H1 (cell line): ENCODE measurements around the gene ADCY5. TPM values are rescaled to one million over a fixed set of nuclear protein-coding genes. Genes with fewer than 3 reads are reported as not detected.

ENCODE experiments used
- CTCF ChIA-PET: fragments of 300-600 bp; sonication (Branson Sonifier 250); formaldehyde crosslinking; loops from one replicate; lab custom pipeline; 2021; ENCODE audit not compliant: partially characterized antibody; lab: Charles Lee
- POLR2A ChIA-PET: fragments of 300-600 bp; sonication (Branson Sonifier 250); formaldehyde crosslinking; loops from one replicate; lab custom pipeline; 2021; ENCODE audit warnings: inconsistent platforms; ENCODE audit not compliant: partially characterized antibody; lab: Charles Lee
- DNase-seq, 2 experiments: peaks; one replicate each; pipeline versions ENCODE4 v3.0.0 to v3.0.0-alpha.2; 2010 to 2022; ENCODE audit warnings: low spot score in 2 of 2, low read depth in 1 of 2, mixed read lengths in 1 of 2
- FAIRE-seq: peaks from 2 replicates; lab custom pipeline; 2011; peaks lifted over from hg19 to GRCh38; lab: Jason Lieb, UNC
- H2AFZ ChIP-seq: 2 replicates; pipeline ENCODE4 v1.8.1; 2012; ENCODE audit warnings: low read length, inconsistent platforms
- H2AK5ac ChIP-seq: 2 replicates; pipeline ENCODE4 v1.6.1; 2013; ENCODE audit warnings: low read depth, low read length
- H2BK120ac ChIP-seq: replicated peaks from 2 replicates; pipeline ENCODE3; 2013; ENCODE audit warnings: low read depth, low read length, inconsistent platforms
- H2BK12ac ChIP-seq: 2 replicates; pipeline ENCODE4 v1.6.1; 2013; ENCODE audit warnings: low read depth, low read length
- H2BK15ac ChIP-seq: 2 replicates; pipeline ENCODE4 v1.6.1; 2013; ENCODE audit warnings: low read length
- H2BK20ac ChIP-seq: 2 replicates; pipeline ENCODE4 v1.6.1; 2013; ENCODE audit warnings: low read length
- H2BK5ac ChIP-seq: 2 replicates; pipeline ENCODE4 v1.6.1; 2013; ENCODE audit warnings: low read depth, low read length
- H3K14ac ChIP-seq: 2 replicates; pipeline ENCODE4 v1.6.1; 2013; ENCODE audit warnings: inconsistent platforms; ENCODE audit not compliant: insufficient read length
- H3K18ac ChIP-seq: 2 replicates; pipeline ENCODE4 v1.6.1; 2013; ENCODE audit warnings: low read length; ENCODE audit errors: extremely low read depth
- H3K23ac ChIP-seq: 2 replicates; pipeline ENCODE4 v1.6.1; 2013; ENCODE audit warnings: inconsistent platforms; ENCODE audit not compliant: insufficient read length
- H3K23me2 ChIP-seq: 2 replicates; pipeline ENCODE4 v1.6.1; 2013; ENCODE audit warnings: low read depth, low read length
- H3K27ac ChIP-seq: 2 replicates; pipeline ENCODE4 v1.6.1; 2011; ENCODE audit warnings: low read depth, low read length, inconsistent platforms
- H3K27me3 ChIP-seq, 4 experiments: replicated peaks in 1 of 4; 1 replicate in 1 of 4; 2 replicates in 3 of 4; pipeline versions ENCODE4 v1.6.1 to v1.8.1; 2011 to 2013; ENCODE audit warnings: low read length in 3 of 4, mild to moderate bottlenecking in 3 of 4, inconsistent platforms in 2 of 4, mixed read lengths in 2 of 4, moderate library complexity in 1 of 4; ENCODE audit not compliant: control insufficient read depth in 3 of 4, insufficient read depth in 3 of 4; ENCODE audit errors: extremely low read depth in 1 of 4
- H3K36me3 ChIP-seq, 4 experiments: 2 replicates each; pipeline versions ENCODE4 v1.6.1 to v1.8.1; 2011 to 2013; ENCODE audit warnings: mild to moderate bottlenecking in 4 of 4, low read length in 3 of 4, moderate library complexity in 2 of 4, control low read depth in 1 of 4, inconsistent platforms in 1 of 4; ENCODE audit not compliant: insufficient read depth in 4 of 4, control insufficient read depth in 2 of 4
- H3K4ac ChIP-seq: replicated peaks from 2 replicates; pipeline ENCODE3; 2013; ENCODE audit warnings: low read length, low read depth, mixed read lengths, inconsistent platforms; ENCODE audit not compliant: insufficient read length
- H3K4me1 ChIP-seq, 4 experiments: replicated peaks in 1 of 4; 1 replicate in 1 of 4; 2 replicates in 3 of 4; pipeline versions ENCODE4 v1.6.1 to v1.8.1; 2011 to 2013; ENCODE audit warnings: low read length in 3 of 4, inconsistent platforms in 2 of 4, mixed read lengths in 1 of 4; ENCODE audit not compliant: insufficient read depth in 4 of 4, control insufficient read depth in 3 of 4
- H3K4me2 ChIP-seq, 2 experiments: 2 replicates each; pipeline versions ENCODE4 v1.6.1 to v1.8.1; 2011 to 2013; ENCODE audit warnings: low read depth in 2 of 2, low read length in 2 of 2, control low read depth in 1 of 2, inconsistent platforms in 1 of 2, mild to moderate bottlenecking in 1 of 2; ENCODE audit not compliant: insufficient read depth in 1 of 2
- H3K4me3 ChIP-seq, 4 experiments: fragments of 200-600, 300-600 bp in 1 of 4; sonication (generic), shearing (Covaris generic), sonication (Bioruptor Twin) in 1 of 4; 2 replicates each; pipeline versions ENCODE4 v1.5.1 to v1.8.1; 2011 to 2016; ENCODE audit warnings: low read length in 4 of 4, low read depth in 3 of 4, control low read depth in 2 of 4, inconsistent platforms in 2 of 4, mild to moderate bottlenecking in 2 of 4, mixed read lengths in 1 of 4, moderate library complexity in 1 of 4; ENCODE audit not compliant: insufficient read depth in 2 of 4; ENCODE audit errors: extremely low read depth in 1 of 4
- H3K56ac ChIP-seq: replicated peaks from 2 replicates; pipeline ENCODE3; 2013; ENCODE audit warnings: low read depth, mild to moderate bottlenecking, mixed read lengths, low read length, inconsistent platforms; ENCODE audit not compliant: insufficient read length
- H3K79me1 ChIP-seq: 2 replicates; pipeline ENCODE4 v1.6.1; 2013; ENCODE audit warnings: low read depth, low read length, control low read depth
- H3K79me2 ChIP-seq, 2 experiments: 2 replicates each; pipeline versions ENCODE4 v1.6.1 to v1.8.1; 2012 to 2013; ENCODE audit warnings: low read length in 2 of 2, mild to moderate bottlenecking in 2 of 2, inconsistent platforms in 1 of 2; ENCODE audit not compliant: insufficient read depth in 2 of 2, control insufficient read depth in 1 of 2
- H3K9ac ChIP-seq, 4 experiments: replicated peaks in 1 of 4; 1 replicate in 1 of 4; 2 replicates in 3 of 4; pipeline versions ENCODE4 v1.6.1 to v1.8.1; 2011 to 2013; ENCODE audit warnings: low read depth in 3 of 4, low read length in 3 of 4, control low read depth in 2 of 4, mild to moderate bottlenecking in 2 of 4, moderate library complexity in 2 of 4, inconsistent platforms in 1 of 4; ENCODE audit errors: extremely low read depth in 1 of 4
- H3K9me3 ChIP-seq, 2 experiments: 2 replicates each; pipeline versions ENCODE4 v1.6.1 to v1.8.1; 2012 to 2013; ENCODE audit warnings: mild to moderate bottlenecking in 2 of 2, moderate library complexity in 2 of 2, control low read depth in 1 of 2, inconsistent platforms in 1 of 2, low read depth in 1 of 2, low read length in 1 of 2, mixed read lengths in 1 of 2; ENCODE audit not compliant: insufficient read depth in 2 of 2
- H4K20me1 ChIP-seq, 2 experiments: replicated peaks in 1 of 2; 2 replicates each; pipeline versions ENCODE3 to v1.8.1; 2011 to 2013; ENCODE audit warnings: inconsistent platforms in 2 of 2, low read length in 2 of 2, mild to moderate bottlenecking in 1 of 2; ENCODE audit not compliant: insufficient read depth in 2 of 2, control insufficient read depth in 1 of 2
- H4K5ac ChIP-seq: 2 replicates; pipeline ENCODE4 v1.6.1; 2013; ENCODE audit warnings: low read length, low read depth, mixed read lengths, inconsistent platforms; ENCODE audit not compliant: insufficient read length
- H4K8ac ChIP-seq: 2 replicates; pipeline ENCODE4 v1.8.0; 2013; ENCODE audit warnings: mild to moderate bottlenecking, moderate library complexity, low read length, inconsistent platforms; ENCODE audit not compliant: insufficient read depth; ENCODE audit errors: extremely low read depth
- H4K91ac ChIP-seq: replicated peaks from 2 replicates; pipeline ENCODE3; 2013; ENCODE audit warnings: low read length, mixed read lengths, inconsistent platforms; ENCODE audit not compliant: insufficient read length
- BACH1 ChIP-seq: IDR thresholded peaks from 2 replicates; pipeline ENCODE4 v1.6.1; 2012; ENCODE audit warnings: low read length, improper control_type of control experiment
- CBX5 ChIP-seq: fragments of 300-800, 300-1000 bp; sonication (generic); IDR thresholded peaks from 2 replicates; pipeline ENCODE4 v1.7.1; 2016; ENCODE audit warnings: antibody characterized with exemption, low read length, low read depth
- CEBPB ChIP-seq: IDR thresholded peaks from 2 replicates; pipeline ENCODE4 v1.6.1; 2012; ENCODE audit warnings: low read depth, low read length
- EZH2 ChIP-seq: fragments of 200-600 bp; sonication (generic); IDR thresholded peaks from 2 replicates; pipeline ENCODE4 v1.7.1; 2012; ENCODE audit warnings: low read depth, mild to moderate bottlenecking, moderate library complexity, low read length, inconsistent platforms; ENCODE audit not compliant: severe bottlenecking
- HDAC2 ChIP-seq, 2 experiments: fragments of 300-600 bp in 1 of 2; sonication (generic) in 1 of 2; IDR thresholded peaks; 2 replicates each; pipeline ENCODE4 v1.6.1; 2011 to 2012; ENCODE audit warnings: low read depth in 2 of 2, low read length in 2 of 2, mild to moderate bottlenecking in 2 of 2, moderate library complexity in 2 of 2, borderline replicate concordance in 1 of 2, inconsistent platforms in 1 of 2
- JUND ChIP-seq: IDR thresholded peaks from 2 replicates; pipeline ENCODE4 v1.6.1; 2011; ENCODE audit warnings: mild to moderate bottlenecking, improper control_type of control experiment, low read length
- RNF2 ChIP-seq: fragments of 200-900, 300-1000 bp; sonication (generic); IDR thresholded peaks from 2 replicates; pipeline ENCODE4 v1.7.1; 2016; ENCODE audit warnings: borderline replicate concordance, low read depth, mild to moderate bottlenecking, antibody characterized with exemption, low read length; ENCODE audit not compliant: poor library complexity, severe bottlenecking; ENCODE audit errors: missing control alignments
- TEAD4 ChIP-seq: IDR thresholded peaks from 2 replicates; pipeline ENCODE4 v1.6.1; 2012; ENCODE audit warnings: low read depth, low read length, inconsistent platforms, mixed read lengths
- YY1 ChIP-seq: IDR thresholded peaks from 2 replicates; pipeline ENCODE4 v1.6.1; 2011; ENCODE audit warnings: low read depth, mild to moderate bottlenecking, low read length
- WGBS, 2 experiments: shearing (Covaris generic) in 1 of 2; methylation state at CpG; one replicate each; pipeline versions ENCODE4 v1.1.6 to v1.1.7; 2013 to 2015; ENCODE audit warnings: low lambda C conversion rate in 2 of 2, mixed read lengths in 2 of 2, inconsistent platforms in 1 of 2, low coverage in 1 of 2, missing lambda C conversion rate in 1 of 2; ENCODE audit not compliant: insufficient replicate concordance in 2 of 2, insufficient coverage in 1 of 2, insufficient read length in 1 of 2; ENCODE audit errors: extremely low coverage in 1 of 2, missing lambda C conversion rate in 1 of 2; 5-methylcytosine and 5-hydroxymethylcytosine counted together
- polyA plus RNA-seq, 7 experiments: library from polyadenylated mRNA; depleted of rRNA in 3 of 7; stranded (reverse) in 5 of 7; unstranded in 2 of 7; fragments of >200 nt in 5 of 7; fragments of 200-250 nt in 2 of 7; gene quantifications; 1 replicate in 5 of 7; 2 replicates in 1 of 7; 4 replicates in 1 of 7; pipeline versions ENCODE4 v1.2.1 to v1.2.3, GENCODE V29; 2011 to 2013; ENCODE audit warnings: missing spikeins in 2 of 7, mixed read lengths in 2 of 7
- total RNA-seq: library from RNA; stranded (reverse); fragmentation: NEBNext Ultra II Directional; extraction: Animal tissue kit (Norgen Biotek cat#: 25700); gene quantifications from 2 replicates; pipeline ENCODE4 v1.2.1, GENCODE V29; 2021
- TF ChIP-seq, protein P1 (sequence below), 3 experiments: IDR thresholded peaks; 1 replicate in 2 of 3; 2 replicates in 1 of 3; pipeline versions ENCODE4 v1.5.1 to v1.6.1; 2011; ENCODE audit warnings: low read length in 3 of 3, mild to moderate bottlenecking in 3 of 3, inconsistent platforms in 2 of 3, low read depth in 1 of 3, moderate library complexity in 1 of 3; ENCODE audit not compliant: insufficient read depth in 1 of 3; ENCODE audit errors: control extremely low read depth in 1 of 3

ADCY5 gene
- total and polyA plus RNA-seq, 2 of the 8 experiments (the other 6 are each of a cell fraction or from before 2014, with no cell fraction given) = 18.9 to 40.8 TPM

DNA sequence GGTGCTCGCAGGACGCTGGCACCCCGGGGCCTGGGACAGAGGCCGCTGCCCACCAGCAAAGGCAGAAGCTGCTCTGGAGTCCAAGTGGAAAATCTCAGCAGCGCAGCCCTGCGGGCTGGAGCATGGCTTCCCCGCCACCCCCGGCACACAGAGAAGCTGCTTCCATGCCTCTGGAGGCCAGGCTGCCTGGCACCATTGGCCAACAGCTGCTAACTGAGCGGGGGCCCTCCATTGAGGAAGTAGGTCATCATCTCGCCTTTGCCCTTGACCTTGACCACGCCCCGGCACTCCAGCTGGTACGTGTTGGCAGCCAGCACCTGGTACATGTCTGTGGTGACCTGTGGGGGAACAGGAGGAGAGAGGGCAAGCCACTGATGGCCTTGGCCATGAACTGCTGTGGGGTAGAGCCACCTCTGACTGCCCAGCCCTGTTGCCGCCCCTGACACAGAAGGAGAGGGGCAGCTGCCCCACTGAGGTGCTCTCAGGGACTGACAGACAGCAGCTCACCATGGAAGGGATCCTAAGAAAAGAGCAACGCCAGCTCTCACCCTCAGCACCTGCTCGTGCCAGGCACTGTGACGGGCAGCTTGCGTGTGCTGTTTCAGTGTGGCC, 164.4 kb downstream of the ADCY5 start:
- no peak overlapping the region for H4K8ac ChIP-seq
- H3K79me2 ChIP-seq = no peaks in the 10 kb centered on the region
- H3K9me3 ChIP-seq = no peaks in the 10 kb centered on the region
- no peak overlapping the region for H3K27ac ChIP-seq
- H3K56ac ChIP-seq = no peak overlapping the region
- no peak overlapping the region for H2BK120ac ChIP-seq
- ChIA-PET POLR2A (interaction anchor here (0.9 kb wide), 1 partner anchor 14 kb away, joined by 4 read pairs; no protein-coding TSS in a partner anchor), CTCF (interaction anchor here (0.6 to 5.0 kb wide), 18 partner anchors 11 to 240 kb away, joined by 3 to 90 read pairs (median 4); no protein-coding TSS in a partner anchor)
- H2BK20ac ChIP-seq = no peak overlapping the region
- H3K4me3 ChIP-seq = no peak overlapping the region
- no peaks in the 10 kb centered on the region for H3K27me3 ChIP-seq
- no peak overlapping the region for H4K91ac ChIP-seq
- no peak for FAIRE-seq
- H4K20me1 ChIP-seq = peaks cover 4 to 24% of the 10 kb centered on the region in 2 experiments
- no peaks in the 10 kb centered on the region for H3K79me1 ChIP-seq
- H3K18ac ChIP-seq = no peak overlapping the region
- H2AFZ ChIP-seq = no peak overlapping the region
- H2AK5ac ChIP-seq = no peak overlapping the region
- H3K4me1 ChIP-seq = no peaks in the 10 kb centered on the region; a peak in 1 of 7 replicates
- H3K14ac ChIP-seq = no peak overlapping the region
- no peak overlapping the region for H2BK12ac ChIP-seq
- DNase-seq = no peak
- WGBS, 2 experiments = 92% methylated on average over 18 of the region's 18 CpGs; no CpG with 5 or more reads in 1 of the 2 experiments
- H2BK5ac ChIP-seq = no peak overlapping the region
- H3K23me2 ChIP-seq = no peaks in the 10 kb centered on the region
- no peak overlapping the region for H4K5ac ChIP-seq
- H3K4ac ChIP-seq = no peak overlapping the region
- H3K4me2 ChIP-seq = no peak overlapping the region
- no peak overlapping the region for H3K23ac ChIP-seq
- peaks cover 2 to 26% (median 15%) of the 10 kb centered on the region in 4 experiments for H3K36me3 ChIP-seq
- H2BK15ac ChIP-seq = no peak overlapping the region
- no peak overlapping the region for H3K9ac ChIP-seq
- no peak for TF ChIP-seq JUND
- TF ChIP-seq, protein P1, sequence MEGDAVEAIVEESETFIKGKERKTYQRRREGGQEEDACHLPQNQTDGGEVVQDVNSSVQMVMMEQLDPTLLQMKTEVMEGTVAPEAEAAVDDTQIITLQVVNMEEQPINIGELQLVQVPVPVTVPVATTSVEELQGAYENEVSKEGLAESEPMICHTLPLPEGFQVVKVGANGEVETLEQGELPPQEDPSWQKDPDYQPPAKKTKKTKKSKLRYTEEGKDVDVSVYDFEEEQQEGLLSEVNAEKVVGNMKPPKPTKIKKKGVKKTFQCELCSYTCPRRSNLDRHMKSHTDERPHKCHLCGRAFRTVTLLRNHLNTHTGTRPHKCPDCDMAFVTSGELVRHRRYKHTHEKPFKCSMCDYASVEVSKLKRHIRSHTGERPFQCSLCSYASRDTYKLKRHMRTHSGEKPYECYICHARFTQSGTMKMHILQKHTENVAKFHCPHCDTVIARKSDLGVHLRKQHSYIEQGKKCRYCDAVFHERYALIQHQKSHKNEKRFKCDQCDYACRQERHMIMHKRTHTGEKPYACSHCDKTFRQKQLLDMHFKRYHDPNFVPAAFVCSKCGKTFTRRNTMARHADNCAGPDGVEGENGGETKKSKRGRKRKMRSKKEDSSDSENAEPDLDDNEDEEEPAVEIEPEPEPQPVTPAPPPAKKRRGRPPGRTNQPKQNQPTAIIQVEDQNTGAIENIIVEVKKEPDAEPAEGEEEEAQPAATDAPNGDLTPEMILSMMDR (IDR thresholded peaks at IDR 0.05; ENCODE audit: control extremely low read depth in 1 of 3, insufficient read depth in 1 of 3, low read depth in 1 of 3, low read length in 3 of 3) = no peak
- no peak for TF ChIP-seq EZH2
- no peak for TF ChIP-seq RNF2
- no peak for TF ChIP-seq CEBPB
- no peak for TF ChIP-seq BACH1
- TF ChIP-seq HDAC2 (IDR thresholded peaks at IDR 0.05; ENCODE audit: borderline replicate concordance in 1 of 2, low read depth in 2 of 2, low read length in 2 of 2) = no peak
- no peak for TF ChIP-seq YY1
- no peak for TF ChIP-seq CBX5
- TF ChIP-seq TEAD4 = no peak
